ENCODE results near the gene FLCN. TPM values are rescaled to one million over a fixed set of nuclear protein-coding genes. Genes with fewer than 3 reads are reported as not detected.

FLCN gene
- total RNA-seq, 2 experiments from 2014 or later, result 37.0 to 37.4 TPM

DNA sequence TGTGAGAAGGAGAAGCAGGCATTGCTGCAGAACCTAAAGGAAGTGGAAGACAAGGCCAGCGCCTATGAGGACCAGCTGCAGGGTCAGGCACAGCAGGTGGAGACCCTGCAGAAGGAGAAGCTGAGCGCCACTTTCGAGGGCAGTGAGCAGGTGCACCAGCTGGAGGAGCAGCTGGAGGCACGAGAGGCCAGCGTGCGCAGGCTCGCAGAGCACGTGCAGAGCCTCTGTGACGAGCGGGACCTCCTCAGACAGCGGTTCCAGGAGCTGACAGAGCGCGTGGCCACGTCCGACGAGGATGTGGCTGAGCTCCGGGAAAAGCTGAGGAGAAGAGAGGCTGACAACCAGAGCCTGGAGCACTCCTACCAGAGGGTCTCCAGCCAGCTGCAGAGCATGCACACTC lies 72.3 kb downstream of the FLCN start:
- POLR2A ChIA-PET, result interaction anchor here (1.1 kb wide), 2 partner anchors 11 to 116 kb away, joined by 3 to 4 read pairs; no protein-coding TSS in a partner anchor
- Mint-ChIP-seq H3K27me3 (ENCODE audit: low read depth) (no peaks in the 10 kb centered on the region), H3K4me3 (no peak overlapping the region), H3K36me3 (ENCODE audit: low read depth) (peaks cover 44% of the 10 kb centered on the region), H3K9me3 (ENCODE audit: insufficient read depth) (no peaks in the 10 kb centered on the region), H3K4me1 (ENCODE audit: low read depth) (peaks cover 3% of the 10 kb centered on the region), H3K27ac (peak overlapping the region; percentile 49)
- CTCF ChIA-PET, result interaction anchor here (0.5 to 1.1 kb wide), 3 partner anchors 9 to 121 kb away, joined by 3 read pairs; no protein-coding TSS in a partner anchor
- ATAC-seq (no peak), DNase-seq (no peak)

DNA sequence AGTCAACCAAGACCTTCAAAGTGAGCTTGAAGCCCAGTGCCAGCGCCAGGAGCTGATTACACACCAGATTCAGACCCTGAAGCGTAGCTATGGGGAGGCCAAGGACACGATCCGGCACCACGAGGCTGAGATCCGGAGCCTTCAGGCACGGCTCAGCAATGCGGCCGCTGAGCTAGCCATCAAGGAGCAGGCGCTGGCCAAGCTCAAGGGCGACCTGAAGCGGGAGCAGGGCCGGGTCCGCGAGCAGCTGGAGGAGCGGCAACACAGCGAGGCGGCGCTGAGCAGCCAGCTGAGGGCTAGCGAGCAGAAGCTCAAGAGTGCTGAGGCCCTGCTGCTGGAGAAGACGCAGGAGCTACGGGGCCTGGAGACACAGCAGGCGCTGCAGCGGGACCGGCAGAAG lies 72.8 kb downstream of the FLCN start:
- ChIA-PET POLR2A (interaction anchor here (1.1 kb wide), 2 partner anchors 12 to 116 kb away, joined by 3 to 4 read pairs; no protein-coding TSS in a partner anchor), CTCF (interaction anchor here (0.5 to 1.1 kb wide), 3 partner anchors 9 to 121 kb away, joined by 3 read pairs; no protein-coding TSS in a partner anchor)
- DNase-seq (no peak), ATAC-seq (no peak)
- Mint-ChIP-seq H3K4me3 (no peak overlapping the region), H3K4me1 (ENCODE audit: low read depth) (peaks cover 3% of the 10 kb centered on the region), H3K27me3 (ENCODE audit: low read depth) (no peaks in the 10 kb centered on the region), H3K9me3 (ENCODE audit: insufficient read depth) (no peaks in the 10 kb centered on the region), H3K36me3 (ENCODE audit: low read depth) (peaks cover 46% of the 10 kb centered on the region), H3K27ac (no peak overlapping the region)

Other genes with a start within 250 kb of the FLCN start
- gene MPRIP, start 194.7 kb downstream of the FLCN start, total RNA-seq, result 100 to 1,000 TPM; 217 to 226 TPM
- gene PLD6, start 30.8 kb downstream of the FLCN start, total RNA-seq, result 1 to 10 TPM; 3.8 to 4.2 TPM
- gene COPS3, start 44.1 kb upstream of the FLCN start, total RNA-seq, result 100 to 1,000 TPM; 115 to 124 TPM
- 1 to 10 TPM; 8.3 to 9.0 TPM for gene NT5M, start 66.2 kb upstream of the FLCN start, total RNA-seq
- gene MED9, start 239.8 kb upstream of the FLCN start, total RNA-seq, result 10 to 100 TPM; 14.9 to 15.0 TPM

Measured in activated CD8-positive, alpha-beta T cell treated with anti-CD3 and anti-CD28 coated beads, Interleukin-2, amount 10 ng/mL, durations not matched to agents 7 days and 5 days (primary cell).